Daoy (cell line): Measurements from ENCODE around the gene GPI. TPM values are rescaled to one million over a fixed set of nuclear protein-coding genes. Genes with fewer than 3 reads are reported as not detected.
A peak's percentile ranks its signal among the peaks of the same experiment; 100 is the strongest.

Experiments used
- DNase-seq: peaks from one replicate; pipeline ENCODE4 v3.0.0-alpha.2; 2015; ENCODE audit warnings: low read depth
- total RNA-seq: library from RNA; depleted of rRNA; stranded (reverse); fragments of >200 nt; shearing (Covaris generic); gene quantifications from 2 replicates; pipeline ENCODE4 v1.2.3, GENCODE V29; 2014

The GPI gene
- total RNA-seq, 1 experiment from 2014 or later = 124 TPM

DNA sequence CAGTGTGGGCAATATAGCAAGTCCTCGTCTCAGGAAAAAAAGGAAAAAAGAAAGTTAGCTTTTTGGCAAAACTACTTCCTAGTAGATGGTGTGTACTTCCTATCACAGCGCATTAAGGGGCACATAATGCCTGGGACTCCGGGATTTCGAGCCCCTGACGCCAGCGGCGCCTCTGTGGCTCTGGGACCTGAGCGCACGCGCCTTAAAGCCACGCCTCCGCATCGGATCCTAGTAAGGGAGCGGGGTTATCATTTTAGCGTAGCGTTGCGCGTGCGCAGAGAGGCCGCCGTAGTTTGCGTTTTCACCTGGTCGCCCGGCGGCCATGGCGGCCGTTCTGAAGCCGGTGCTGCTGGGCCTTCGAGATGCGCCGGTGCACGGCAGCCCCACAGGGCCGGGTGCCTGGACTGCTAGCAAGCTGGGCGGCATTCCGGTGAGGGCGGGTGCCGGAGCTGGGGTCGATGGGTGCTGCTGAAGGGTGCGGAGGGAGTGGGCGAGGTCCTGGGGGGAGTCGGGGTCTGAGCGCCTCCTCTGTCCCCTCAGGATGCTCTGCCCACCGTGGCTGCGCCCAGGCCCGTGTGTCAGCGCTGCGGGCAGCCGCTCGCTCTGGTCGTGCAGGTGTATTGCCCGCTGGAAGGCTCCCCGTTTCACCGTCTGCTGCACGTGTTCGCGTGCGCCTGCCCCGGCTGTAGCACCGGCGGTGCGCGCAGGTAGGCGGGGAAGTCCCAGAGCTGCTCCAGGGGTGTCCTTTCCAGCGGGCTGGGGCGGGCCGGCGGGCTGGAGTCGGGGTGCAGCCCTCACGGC is 39.3 kb downstream of the GPI start, which contains the start of gene PDCD2L:
Gene PDCD2L, plus strand, starts transcription at position 291 of the 801 bp plus-strand sequence. Its CDS starts 32 bp downstream, at position 323.
- peak; percentile 96 for DNase-seq

DNA sequence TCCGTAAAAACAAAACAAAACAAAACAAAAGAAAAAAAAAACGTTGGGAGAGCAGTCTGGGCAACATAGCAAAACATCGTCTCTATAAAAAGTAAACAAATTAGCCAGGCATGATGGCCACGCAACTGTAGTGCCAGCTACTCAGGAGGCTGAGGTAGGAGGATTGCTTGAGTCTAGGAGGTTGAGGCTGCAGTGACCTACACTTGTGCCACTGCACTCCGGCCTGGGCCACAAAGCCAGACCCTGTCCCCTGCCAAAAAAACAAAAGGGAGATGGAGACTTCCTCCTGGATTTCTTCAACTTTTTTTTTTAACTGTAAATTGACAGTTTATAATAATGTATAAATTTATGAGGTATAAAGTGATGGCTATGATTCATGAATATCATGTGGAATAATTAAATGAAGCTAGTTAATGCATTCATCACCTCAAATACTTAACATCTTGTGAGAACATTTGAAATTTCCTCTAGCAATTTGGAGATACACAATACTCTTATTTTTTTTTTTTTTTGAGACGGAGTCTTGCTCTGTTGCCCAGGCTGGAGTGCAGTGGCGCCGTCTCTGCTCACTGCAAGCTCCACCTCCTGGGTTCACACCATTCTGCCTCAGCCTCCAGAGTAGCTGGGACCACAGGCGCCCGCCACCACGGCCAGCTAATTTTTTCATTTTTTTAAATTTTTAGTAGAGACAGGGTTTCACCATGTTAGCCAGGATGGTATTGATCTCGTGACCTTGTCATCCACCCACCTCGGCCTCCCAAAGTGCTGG is 41.1 kb downstream of the GPI start:
- no peak for DNase-seq

DNA sequence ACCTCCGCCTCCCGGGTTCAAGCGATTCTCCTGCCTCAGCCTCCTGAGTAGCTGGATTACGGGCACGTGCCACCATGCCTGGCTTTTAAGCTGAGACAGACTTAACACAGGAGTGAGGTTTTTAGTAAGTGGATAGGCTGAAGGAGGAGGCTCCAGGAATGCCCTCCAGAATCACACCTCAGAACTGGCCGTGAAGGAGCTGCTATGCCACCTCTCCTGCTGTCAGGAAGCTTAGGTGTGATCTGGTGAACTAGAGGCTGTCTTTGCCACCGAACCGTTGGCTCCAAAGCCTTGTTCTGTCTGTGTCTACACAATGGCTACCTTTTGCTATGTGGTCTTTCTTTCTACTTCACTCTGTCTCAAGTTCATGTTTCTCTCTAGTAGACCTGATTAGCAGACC is 43.4 kb downstream of the GPI start:
- DNase-seq = no peak

GRCh38 chr19:34409189-34410164 is 44.5 kb downstream of the GPI start:
- DNase-seq = no peak

GRCh38 chr19:34411216-34411615 is 46.2 kb downstream of the GPI start:
- no peak for DNase-seq

DNA sequence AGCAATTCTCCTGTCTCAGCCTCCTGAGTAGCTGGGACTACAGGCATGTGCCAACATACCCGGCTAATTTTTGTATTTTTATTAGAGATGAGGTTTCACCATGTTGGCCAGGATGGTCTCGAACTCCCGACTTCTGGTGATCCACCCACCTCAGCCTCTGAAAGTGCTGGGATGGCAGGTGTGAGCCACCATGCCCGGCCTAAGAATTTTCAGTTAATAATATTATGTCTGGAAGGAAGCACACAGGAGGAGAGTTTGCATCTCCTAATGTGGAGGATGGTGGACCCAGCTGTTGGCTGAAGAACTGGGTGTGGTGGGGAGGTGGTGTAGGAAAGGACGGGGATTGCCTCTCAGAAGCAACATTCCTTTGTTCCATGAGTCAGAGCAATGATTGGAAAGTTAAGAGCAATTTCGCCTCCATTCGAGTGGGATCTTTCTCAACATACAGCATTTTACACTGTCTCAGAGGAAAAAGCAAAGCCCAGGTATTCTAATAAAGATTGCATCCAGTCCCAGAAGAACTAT is 51.1 kb downstream of the GPI start:
- DNase-seq = no peak

DNA sequence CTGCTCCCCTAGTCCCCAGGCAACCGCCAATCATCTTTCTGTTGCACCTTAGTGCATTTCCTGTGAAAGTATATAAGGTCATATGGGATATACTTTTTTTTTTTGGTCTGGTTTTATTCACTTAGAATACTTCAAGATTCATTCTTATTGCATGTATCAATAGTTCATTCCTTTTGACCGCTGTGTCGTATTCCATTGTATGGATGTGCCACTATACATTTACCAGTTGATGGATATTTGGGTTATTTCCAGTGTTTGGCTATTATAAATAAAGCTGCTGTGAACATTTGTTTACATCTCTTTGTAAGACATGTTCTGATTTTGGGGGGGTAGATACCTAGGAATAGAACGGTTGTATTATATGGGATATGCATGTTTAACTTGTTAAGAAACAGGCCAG is 53.3 kb downstream of the GPI start:
- DNase-seq = no peak

DNA sequence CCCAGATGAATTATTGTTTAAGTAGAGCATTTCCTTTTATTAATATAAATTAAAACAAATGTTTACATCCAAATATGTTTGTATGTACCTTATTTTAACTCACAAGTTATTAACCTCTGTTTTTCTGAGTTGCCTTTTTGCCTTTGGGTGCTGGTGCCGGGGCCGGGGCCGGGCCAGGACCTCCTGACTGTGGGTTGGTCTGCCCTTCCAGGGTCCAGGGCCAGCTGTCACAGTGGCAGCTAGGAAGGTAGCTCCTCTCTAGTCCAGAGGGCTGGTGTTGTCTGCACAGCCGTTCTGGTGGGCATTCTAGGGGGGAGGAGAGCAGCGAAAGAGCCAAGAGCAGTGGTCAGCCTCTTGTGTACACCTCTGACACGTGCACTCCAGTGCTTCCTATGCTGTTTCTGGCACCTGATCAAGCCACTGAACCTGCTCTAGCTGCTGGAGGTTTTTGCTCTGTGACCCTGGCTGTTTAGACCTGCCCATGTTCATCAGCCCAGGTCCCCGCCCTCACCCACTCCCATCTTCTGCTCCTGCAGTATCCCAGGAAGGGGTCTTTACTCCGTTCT is 61.2 kb downstream of the GPI start:
- no peak for DNase-seq

DNA sequence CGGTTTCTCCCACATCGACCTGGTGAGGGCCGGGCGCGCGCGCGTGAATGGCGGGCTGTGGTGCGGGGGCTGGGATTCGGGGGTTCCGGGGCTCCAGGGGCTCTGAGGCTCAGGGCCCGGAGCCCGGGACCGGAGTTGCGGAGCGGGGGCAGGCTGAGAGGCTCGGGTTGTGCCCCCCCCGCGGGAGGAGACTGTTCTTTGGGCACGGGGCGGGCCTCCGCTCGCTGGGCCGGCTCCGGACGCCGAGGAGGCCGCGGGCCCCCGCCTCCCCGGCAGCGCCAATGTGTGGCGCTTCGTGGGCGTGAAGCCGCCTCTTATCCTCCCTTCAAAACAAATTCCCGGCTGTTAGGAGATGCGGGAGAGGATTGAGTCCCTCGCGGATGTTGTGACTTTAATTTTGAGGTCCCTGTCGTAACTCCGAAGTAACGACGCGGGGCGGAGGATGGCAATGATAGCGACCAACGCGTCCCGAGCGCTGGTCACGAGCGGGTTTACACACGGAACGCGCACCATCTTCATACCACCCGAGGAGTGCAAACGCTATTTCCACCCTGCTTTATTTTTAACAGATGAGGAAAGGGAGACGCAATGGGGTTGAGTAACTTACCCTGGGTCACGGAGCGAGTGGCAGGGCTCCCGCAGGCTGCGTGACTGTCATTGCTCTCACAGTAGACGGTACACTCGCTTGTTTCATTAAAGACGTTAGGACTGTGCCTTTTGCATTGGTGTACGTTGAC is 63.7 kb downstream of the GPI start:
- DNase-seq = peak; percentile 30

DNA sequence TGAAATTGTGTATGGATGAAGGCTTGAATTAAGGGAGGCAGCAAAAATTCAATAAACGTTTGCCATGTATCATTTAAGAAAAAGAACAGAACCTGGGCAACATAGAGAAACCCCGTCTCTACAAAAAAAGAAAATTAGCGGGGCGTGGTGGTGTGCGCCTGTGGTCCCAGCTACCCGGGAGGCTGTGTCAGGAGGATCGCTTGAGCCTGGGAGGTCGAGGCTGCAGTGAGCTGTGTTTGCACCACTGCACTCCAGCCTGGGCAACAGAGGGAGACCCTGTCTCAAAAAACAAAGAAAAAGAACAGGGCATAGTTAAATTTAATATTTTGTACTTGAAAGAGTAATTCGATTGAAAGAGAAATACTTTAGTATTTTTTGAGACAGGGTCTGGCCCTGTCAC is 64.6 kb downstream of the GPI start:
- DNase-seq = no peak

GRCh38 chr19:34430738-34431625 is 66.0 kb downstream of the GPI start:
- DNase-seq = peak; percentile 37

DNA sequence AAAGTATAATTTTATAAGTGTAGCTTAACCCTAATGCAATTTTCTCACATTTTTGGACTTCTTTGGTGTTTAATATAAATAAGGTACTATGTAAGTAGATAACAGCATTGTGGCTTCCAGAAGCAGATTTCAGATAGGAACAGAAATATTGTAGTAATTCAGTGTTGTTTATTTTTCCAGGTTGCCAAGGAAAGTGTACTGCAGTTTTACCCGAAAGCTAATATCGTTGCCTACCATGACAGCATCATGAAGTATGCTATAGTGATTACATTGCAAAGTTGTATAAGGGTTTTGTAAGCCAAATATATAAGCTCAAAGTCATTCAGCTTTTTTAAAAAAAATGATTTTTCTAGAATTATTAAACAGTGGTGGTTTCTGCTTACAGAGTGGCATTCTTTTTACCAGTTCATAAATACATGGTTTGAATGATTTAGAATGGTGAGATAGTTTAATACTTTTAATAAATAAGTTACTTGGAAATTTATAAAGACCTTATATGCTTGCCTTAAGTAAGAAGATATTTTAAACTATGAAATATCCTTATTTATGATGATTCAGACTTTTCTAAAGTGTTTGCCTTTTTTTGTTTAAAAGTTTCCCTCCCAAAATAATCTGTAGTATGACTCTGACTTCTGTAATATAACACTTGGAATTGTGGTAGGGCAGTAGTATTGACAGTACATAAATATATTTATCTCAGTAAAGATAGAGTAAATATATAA is 66.8 kb downstream of the GPI start:
- DNase-seq = no peak

GRCh38 chr19:34432797-34433196 is 67.8 kb downstream of the GPI start:
- no peak for DNase-seq

DNA sequence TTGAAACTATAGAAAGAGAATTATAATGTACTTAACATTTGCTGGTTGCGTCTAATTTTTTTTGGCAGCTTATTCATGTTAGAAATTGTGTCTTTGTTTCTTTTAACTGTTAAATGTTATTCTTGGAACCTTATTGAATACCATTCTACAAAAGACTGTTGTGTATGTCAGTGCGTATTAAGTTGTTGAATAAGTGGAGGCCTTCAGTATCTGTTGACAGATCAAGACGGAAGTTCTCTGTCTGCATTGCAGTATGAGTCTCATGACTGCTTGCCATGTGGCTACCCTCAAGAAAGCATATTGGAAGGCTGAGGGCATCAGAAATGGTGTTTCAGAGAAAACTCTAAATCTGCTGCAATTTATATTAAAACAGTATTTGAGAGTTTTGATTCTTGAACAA is 71.7 kb downstream of the GPI start:
- DNase-seq = no peak

DNA sequence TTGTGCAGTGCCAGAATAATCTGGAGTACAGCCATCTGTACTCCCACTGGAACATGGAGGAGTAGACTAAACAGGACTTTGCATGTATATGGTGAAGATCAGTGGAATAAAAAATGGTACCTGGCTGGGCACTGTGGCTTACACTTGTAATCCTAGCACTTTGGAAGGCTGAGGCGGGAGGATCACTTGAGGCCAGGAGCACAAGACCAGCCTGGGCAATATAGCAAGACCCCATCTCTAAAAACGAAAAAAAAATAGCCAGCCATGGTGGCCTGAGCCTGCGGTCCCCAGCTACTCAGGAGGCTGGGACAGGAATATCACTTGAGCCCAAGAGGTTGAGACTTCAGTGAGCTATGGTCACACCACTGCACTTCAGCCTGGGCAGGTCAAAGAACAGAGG is 83.2 kb downstream of the GPI start:
- DNase-seq = no peak
